IMR-90 (cell line): ENCODE data around the gene OR6X1. TPM values are rescaled to one million over a fixed set of nuclear protein-coding genes. Genes with fewer than 3 reads are reported as not detected.

ENCODE experiments used
- ATAC-seq: fragments of 200-7000 bp; cut with Tn5 transposase; 2 replicates; pipeline ENCODE4 v1.9.1; 2020; ENCODE audit warnings: low read depth, mild to moderate bottlenecking, moderate library complexity
- BruUV-seq: library from RNA; stranded (reverse); fragments of 400-500 nt; replicated peaks from 2 replicates; lab custom pipeline; 2021; lab: Mats Ljungman, UMichigan
- CTCF ChIA-PET: fragments of 300-600 bp; formaldehyde crosslinking; extraction: SDS; loops from one replicate; lab custom pipeline; 2021; ENCODE audit warnings: antibody characterized with exemption; lab: Yijun Ruan, JAX
- POLR2A ChIA-PET: fragments of 300-600 bp; sonication (Branson Sonifier 250); formaldehyde crosslinking; loops from one replicate; lab custom pipeline; 2022; ENCODE audit warnings: antibody characterized with exemption; ENCODE audit not compliant: unreplicated experiment; lab: Charles Lee
- DNase-seq: peaks from one replicate; pipeline ENCODE4 v3.0.0; 2013
- H2AFZ ChIP-seq: replicated peaks from 2 replicates; pipeline ENCODE3; 2013; ENCODE audit warnings: low read length, mild to moderate bottlenecking; ENCODE audit not compliant: poor library complexity
- H2AK5ac ChIP-seq: 2 replicates; pipeline ENCODE4 v1.6.1; 2013; ENCODE audit warnings: low read depth, low read length, inconsistent platforms
- H2AK9ac ChIP-seq: replicated peaks from 2 replicates; pipeline ENCODE3; 2013; ENCODE audit warnings: mild to moderate bottlenecking, low read depth, low read length, moderate library complexity; ENCODE audit not compliant: poor library complexity
- H2BK120ac ChIP-seq: 2 replicates; pipeline ENCODE4 v1.6.1; 2013; ENCODE audit warnings: low read depth, low read length, inconsistent platforms
- H2BK15ac ChIP-seq: 3 replicates; pipeline ENCODE4 v1.6.1; 2013; ENCODE audit warnings: low read depth, low read length, inconsistent platforms
- H2BK20ac ChIP-seq: 2 replicates; pipeline ENCODE4 v1.6.1; 2013; ENCODE audit warnings: low read depth, mild to moderate bottlenecking, inconsistent platforms, low read length, moderate library complexity
- H2BK5ac ChIP-seq: 2 replicates; pipeline ENCODE4 v1.6.1; 2013; ENCODE audit warnings: mild to moderate bottlenecking, low read depth, low read length, inconsistent platforms; ENCODE audit not compliant: poor library complexity, severe bottlenecking
- H3K14ac ChIP-seq: replicated peaks from 2 replicates; pipeline ENCODE4 v1.6.1; 2013; ENCODE audit warnings: low read depth, low read length, inconsistent platforms
- H3K18ac ChIP-seq: 2 replicates; pipeline ENCODE4 v1.6.1; 2013; ENCODE audit warnings: low read depth, low read length, control low read depth
- H3K23ac ChIP-seq: 2 replicates; pipeline ENCODE4 v1.6.1; 2013; ENCODE audit warnings: low read depth, low read length, inconsistent platforms
- H3K27ac ChIP-seq: 2 replicates; pipeline ENCODE4 v1.5.1; 2013; ENCODE audit warnings: mild to moderate bottlenecking, control low read depth, low read length; ENCODE audit not compliant: insufficient read depth
- H3K27me3 ChIP-seq: 2 replicates; pipeline ENCODE4 v1.6.1; 2013; ENCODE audit warnings: low read length; ENCODE audit not compliant: control insufficient read depth, insufficient read depth
- H3K36me3 ChIP-seq: 2 replicates; pipeline ENCODE4 v1.6.1; 2013; ENCODE audit warnings: low read length, mixed read lengths; ENCODE audit not compliant: control insufficient read depth, insufficient read depth
- H3K4ac ChIP-seq: 2 replicates; pipeline ENCODE4 v1.6.1; 2013; ENCODE audit warnings: low read depth, low read length, inconsistent platforms
- H3K4me1 ChIP-seq: 2 replicates; pipeline ENCODE4 v1.6.1; 2013; ENCODE audit warnings: low read length, mixed read lengths; ENCODE audit not compliant: control insufficient read depth, insufficient read depth
- H3K4me2 ChIP-seq: 2 replicates; pipeline ENCODE4 v1.6.1; 2013; ENCODE audit warnings: low read depth, mild to moderate bottlenecking, control low read depth, low read length, moderate library complexity
- H3K4me3 ChIP-seq: 2 replicates; pipeline ENCODE4 v1.5.1; 2013; ENCODE audit warnings: low read depth, mild to moderate bottlenecking, control low read depth, low read length, moderate library complexity; ENCODE audit not compliant: insufficient read depth
- H3K56ac ChIP-seq: 2 replicates; pipeline ENCODE4 v1.6.1; 2013; ENCODE audit warnings: low read length, inconsistent platforms; ENCODE audit not compliant: insufficient read depth; ENCODE audit errors: extremely low read depth
- H3K79me1 ChIP-seq, 2 experiments: 2 replicates each; pipeline ENCODE4 v1.6.1; 2013; ENCODE audit warnings: low read length in 2 of 2, inconsistent platforms in 1 of 2, low read depth in 1 of 2
- H3K9ac ChIP-seq: 2 replicates; pipeline ENCODE4 v1.6.1; 2013; ENCODE audit warnings: low read depth, low read length, control low read depth
- H3K9me1 ChIP-seq: 2 replicates; pipeline ENCODE4 v1.6.1; 2013; ENCODE audit warnings: low read length, inconsistent platforms; ENCODE audit not compliant: insufficient read depth
- H3K9me3 ChIP-seq: 2 replicates; pipeline ENCODE4 v1.6.1; 2013; ENCODE audit warnings: low read length; ENCODE audit not compliant: control insufficient read depth, insufficient read depth
- H4K20me1 ChIP-seq: 2 replicates; pipeline ENCODE4 v1.6.1; 2013; ENCODE audit warnings: low read length, inconsistent platforms; ENCODE audit not compliant: insufficient read depth
- H4K5ac ChIP-seq: 2 replicates; pipeline ENCODE4 v1.6.1; 2013; ENCODE audit warnings: mild to moderate bottlenecking, low read depth, low read length, control low read depth
- H4K8ac ChIP-seq, 2 experiments: 2 replicates each; pipeline ENCODE4 v1.6.1; 2013; ENCODE audit warnings: low read depth in 2 of 2, low read length in 2 of 2, control low read depth in 1 of 2, inconsistent platforms in 1 of 2
- H4K91ac ChIP-seq: 2 replicates; pipeline ENCODE4 v1.6.1; 2013; ENCODE audit warnings: low read depth, low read length, inconsistent platforms; ENCODE audit not compliant: insufficient read depth
- BHLHE40 ChIP-seq: fragments of 150-350 bp; IDR thresholded peaks from 2 replicates; pipeline ENCODE4 v1.6.1; 2016; ENCODE audit warnings: mild to moderate bottlenecking, low read depth, low read length
- CHD1 ChIP-seq: IDR thresholded peaks from 2 replicates; pipeline ENCODE4 v1.6.1; 2012; ENCODE audit warnings: low read depth, low read length, improper control_type of control experiment
- CTCF ChIP-seq: conservative IDR thresholded peaks from 2 replicates; pipeline ENCODE4 v1.5.1; 2012; ENCODE audit warnings: mild to moderate bottlenecking, low read depth, low read length, improper control_type of control experiment
- ELK1 ChIP-seq: fragments of 150-350 bp; IDR thresholded peaks from 2 replicates; pipeline ENCODE4 v1.6.1; 2016; ENCODE audit warnings: low read depth, mild to moderate bottlenecking, low read length, moderate library complexity, borderline replicate concordance
- FOS ChIP-seq: fragments of 150-350 bp; IDR thresholded peaks from 2 replicates; pipeline ENCODE4 v1.6.1; 2016; ENCODE audit warnings: low read depth, low read length
- MAFK ChIP-seq: IDR thresholded peaks from 2 replicates; pipeline ENCODE4 v1.6.1; 2012; ENCODE audit warnings: low read depth, low read length, improper control_type of control experiment
- MAZ ChIP-seq: IDR thresholded peaks from 2 replicates; pipeline ENCODE4 v1.6.1; 2012; ENCODE audit warnings: low read depth, mild to moderate bottlenecking, low read length, improper control_type of control experiment, moderate library complexity, borderline replicate concordance
- MXI1 ChIP-seq: IDR thresholded peaks from 2 replicates; pipeline ENCODE4 v1.6.1; 2012; ENCODE audit warnings: low read depth, mild to moderate bottlenecking, low read length, moderate library complexity, borderline replicate concordance
- RAD21 ChIP-seq: IDR thresholded peaks from 2 replicates; pipeline ENCODE4 v1.6.1; 2012; ENCODE audit warnings: low read length, improper control_type of control experiment
- RCOR1 ChIP-seq: IDR thresholded peaks from 2 replicates; pipeline ENCODE4 v1.6.1; 2012; ENCODE audit warnings: mild to moderate bottlenecking, low read length, improper control_type of control experiment; ENCODE audit not compliant: insufficient replicate concordance
- RFX5 ChIP-seq: IDR thresholded peaks from 2 replicates; pipeline ENCODE4 v1.8.0; 2012; ENCODE audit warnings: low read depth, mild to moderate bottlenecking, low read length, moderate library complexity
- SMC3 ChIP-seq: fragments of 150-350 bp; IDR thresholded peaks from 2 replicates; pipeline ENCODE4 v1.6.1; 2016; ENCODE audit warnings: low read depth, mild to moderate bottlenecking, antibody characterized with exemption, low read length, moderate library complexity
- USF2 ChIP-seq: fragments of 150-350 bp; IDR thresholded peaks from 2 replicates; pipeline ENCODE4 v1.6.1; 2017; ENCODE audit warnings: mild to moderate bottlenecking, antibody characterized with exemption, low read length, low read depth
- WGBS, 2 experiments: methylation state at CpG; one replicate each; pipeline versions ENCODE4 v1.1.5 to v1.1.7; 2013; ENCODE audit warnings: missing lambda C conversion rate in 2 of 2; ENCODE audit not compliant: insufficient read length in 1 of 2; ENCODE audit errors: extremely low coverage in 2 of 2; 5-methylcytosine and 5-hydroxymethylcytosine counted together
- dilution Hi-C: fragments of 300-500 bp; cut with HindIII; formaldehyde crosslinking; loops from one replicate; pipeline ENCODE4 v1.14.3; 2018; ENCODE audit warnings: low sequenced_read_pairs; ENCODE audit not compliant: unreplicated experiment
- in situ Hi-C: fragments of 300-500 bp; cut with MboI; formaldehyde crosslinking; loops from 3 replicates; pipeline ENCODE4 v1.14.3; 2019; ENCODE audit warnings: low sequenced_read_pairs, inconsistent platforms, mixed read lengths
- intact Hi-C: fragments of 100-400 bp; cut with micrococcal nuclease; formaldehyde crosslinking; loops from 2 replicates; pipeline ENCODE4 v1.10.0; 2022
- polyA plus RNA-seq, 3 experiments: library from polyadenylated mRNA; depleted of rRNA; stranded (reverse); fragments of >200 nt; gene quantifications; 2 replicates each; pipeline ENCODE4 v1.2.3, GENCODE V29; 2012; ENCODE audit warnings: low replicate concordance in 1 of 3
- total RNA-seq: library from RNA; depleted of rRNA; stranded (reverse); fragments of >200 nt; gene quantifications from 2 replicates; pipeline ENCODE4 v1.2.3, GENCODE V29; 2012

The OR6X1 gene
- total and polyA plus RNA-seq, 2 of the 4 experiments (the other 2 are of a cell fraction), result not detected

- no peak overlapping the region for H3K9ac ChIP-seq
- H2AK9ac ChIP-seq, result no peak overlapping the region
- H4K5ac ChIP-seq, result no peak overlapping the region
- H3K36me3 ChIP-seq, result no peaks in the 10 kb centered on the region
- no peak overlapping the region for H4K91ac ChIP-seq
- no peaks in the 10 kb centered on the region for H4K20me1 ChIP-seq
- no peaks in the 10 kb centered on the region for H3K4me1 ChIP-seq
- in situ Hi-C loops, result loop anchor here (5.0 kb wide), 3 partner anchors 60 to 190 kb away; no protein-coding TSS in a partner anchor
- no peak overlapping the region for H3K23ac ChIP-seq
- no peaks in the 10 kb centered on the region for H3K9me1 ChIP-seq
- H3K4ac ChIP-seq, result no peak overlapping the region
- POLR2A ChIA-PET, result no interaction called here
- H2BK15ac ChIP-seq, result no peak overlapping the region
- no peak overlapping the region for H3K4me2 ChIP-seq
- no peak overlapping the region for H4K8ac ChIP-seq
- no peak overlapping the region for H3K56ac ChIP-seq
- no CpG with 5 or more reads among the region's 8 CpGs for WGBS, 2 experiments
- no TSS peak for BruUV-seq
- no peak overlapping the region for H2BK5ac ChIP-seq
- no peak overlapping the region for H2BK20ac ChIP-seq
- H2AK5ac ChIP-seq, result no peak overlapping the region
- no peaks in the 10 kb centered on the region for H3K79me1 ChIP-seq
- DNase-seq (peak; percentile 77), ATAC-seq (peak; percentile 84)
- no peaks in the 10 kb centered on the region for H3K9me3 ChIP-seq
- no peak for TF ChIP-seq CHD1
- no peak for TF ChIP-seq RCOR1
- TF ChIP-seq CTCF, result peak; percentile 83
- TF ChIP-seq RAD21, result peak; percentile 83
- TF ChIP-seq ELK1, result no peak
- TF ChIP-seq MXI1, result no peak
- no peak for TF ChIP-seq BHLHE40
- TF ChIP-seq MAFK, result no peak
- no peak for TF ChIP-seq RFX5
- TF ChIP-seq USF2, result no peak
- no peak for TF ChIP-seq FOS
- TF ChIP-seq MAZ, result no peak
- peak; percentile 88 for TF ChIP-seq SMC3
- no peak overlapping the region for H3K4me3 ChIP-seq
- intact Hi-C loops, result loop anchor here (1.0 kb wide), 3 partner anchors 66 to 196 kb away; no protein-coding TSS in a partner anchor
- H2AFZ ChIP-seq, result no peak overlapping the region
- no peak overlapping the region for H3K27ac ChIP-seq
- H3K27me3 ChIP-seq, result peaks cover 18% of the 10 kb centered on the region
- CTCF ChIA-PET, result interaction anchor here (0.6 to 2.8 kb wide), 16 partner anchors 10 to 623 kb away, joined by 3 to 29 read pairs (median 5); partner anchors contain the start of gene SCN3B
- H3K14ac ChIP-seq, result no peak overlapping the region
- no peak overlapping the region for H2BK120ac ChIP-seq
- dilution Hi-C loops, result no loop called here
- no peak overlapping the region for H3K18ac ChIP-seq
Measured at GRCh38 chr11:123707606-123708205, 46.6 kb downstream of the OR6X1 start.
